IPS-15b (cell line): ENCODE results near the gene SF3B1.
"Not testable (repeated sequence)": the region's sequence is repeated elsewhere in the genome, so short reads cannot be mapped to it uniquely, and the experiment has no call there.

Experiments
- H3K27me3 ChIP-seq: one replicate; pipeline ENCODE4 v1.6.1; 2013; ENCODE audit warnings: low read length; ENCODE audit not compliant: control insufficient read depth, insufficient read depth
- H3K36me3 ChIP-seq: one replicate; pipeline ENCODE4 v1.6.1; 2013; ENCODE audit warnings: low read length; ENCODE audit not compliant: control insufficient read depth, insufficient read depth
- H3K4me1 ChIP-seq: one replicate; pipeline ENCODE4 v1.6.1; 2013; ENCODE audit warnings: mild to moderate bottlenecking, low read length; ENCODE audit not compliant: control insufficient read depth, insufficient read depth
- H3K4me3 ChIP-seq: one replicate; pipeline ENCODE4 v1.5.1; 2013; ENCODE audit warnings: low read depth, low read length
- H3K9ac ChIP-seq: one replicate; pipeline ENCODE4 v1.6.1; 2013; ENCODE audit warnings: low read depth, mild to moderate bottlenecking, low read length
- H3K9me3 ChIP-seq: one replicate; pipeline ENCODE4 v1.6.1; 2013; ENCODE audit warnings: mild to moderate bottlenecking, low read length; ENCODE audit not compliant: control insufficient read depth, insufficient read depth

Gene SF3B1

GRCh38 chr2:197453914-197454398 is 19.1 kb upstream of the SF3B1 start:
- peak overlapping the region; percentile 99 for H3K4me3 ChIP-seq
- H3K9ac ChIP-seq, result peak overlapping the region; percentile 95

GRCh38 chr2:197453123-197453913 is 18.5 kb upstream of the SF3B1 start, which contains the start of gene COQ10B:
Gene COQ10B (plus strand): TSS chr2:197453552. CDS start chr2:197453561, 9 bp downstream.
- H3K27me3 ChIP-seq, result no peaks in the 10 kb centered on the region
- no peaks in the 10 kb centered on the region for H3K9me3 ChIP-seq
- H3K4me3 ChIP-seq, result peak within 1 kb of the TSS; percentile 99
- peak within 1 kb of the TSS; percentile 95 for H3K9ac ChIP-seq
- H3K4me1 ChIP-seq, result no peaks in the 10 kb centered on the region
- H3K36me3 ChIP-seq, result no peaks in the 10 kb centered on the region

More at GRCh38 chr2:197453914-197454398, 19.1 kb upstream of the SF3B1 start:
- Histone ChIP-seq H3K27me3 (no peaks in the 10 kb centered on the region), H3K36me3 (no peaks in the 10 kb centered on the region), H3K9me3 (no peaks in the 10 kb centered on the region), H3K4me1 (no peaks in the 10 kb centered on the region)

GRCh38 chr2:197452754-197453122 is 17.9 kb upstream of the SF3B1 start:
- peak overlapping the region; percentile 61 for H3K4me3 ChIP-seq
- H3K4me1 ChIP-seq, result no peaks in the 10 kb centered on the region
- H3K9ac ChIP-seq, result no peak overlapping the region
- H3K9me3 ChIP-seq, result no peaks in the 10 kb centered on the region
- no peaks in the 10 kb centered on the region for H3K36me3 ChIP-seq
- no peaks in the 10 kb centered on the region for H3K27me3 ChIP-seq

DNA sequence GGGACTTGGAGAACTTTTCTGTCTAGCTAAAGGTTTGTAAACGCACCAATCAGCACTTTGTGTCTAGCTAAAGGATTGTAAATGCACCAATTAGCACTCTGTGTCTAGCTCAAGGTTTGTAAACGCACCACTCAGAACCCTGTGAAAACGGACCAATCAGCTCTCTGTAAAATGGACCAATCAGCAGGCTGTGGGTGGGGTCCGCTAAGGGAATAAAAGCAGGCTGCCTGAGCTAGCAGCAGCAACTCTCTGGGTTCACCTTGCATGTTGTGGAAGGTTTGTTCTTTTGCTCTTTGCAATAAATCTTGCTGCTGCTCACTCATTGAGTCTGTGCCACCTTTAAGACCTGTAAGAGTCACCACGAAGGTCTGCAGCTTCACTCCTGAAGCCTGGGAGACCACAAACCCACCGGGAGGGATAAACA is 16.1 kb upstream of the SF3B1 start:
- not testable (repeated sequence) for H3K9ac ChIP-seq

GRCh38 chr2:197450465-197450864 is 15.6 kb upstream of the SF3B1 start:
- no peak overlapping the region for H3K9ac ChIP-seq
- no peaks in the 10 kb centered on the region for H3K36me3 ChIP-seq
- no peaks in the 10 kb centered on the region for H3K4me1 ChIP-seq
- H3K4me3 ChIP-seq, result no peak overlapping the region
- H3K27me3 ChIP-seq, result no peaks in the 10 kb centered on the region
- no peaks in the 10 kb centered on the region for H3K9me3 ChIP-seq

More for the DNA sequence above, 16.1 kb upstream of the SF3B1 start:
- H3K36me3 ChIP-seq, H3K4me1 ChIP-seq, H3K27me3 ChIP-seq, H3K4me3 ChIP-seq, H3K9me3 ChIP-seq: not testable (repeated sequence)

GRCh38 chr2:197446844-197447243 is 12.0 kb upstream of the SF3B1 start:
- no peak overlapping the region for H3K4me3 ChIP-seq
- no peaks in the 10 kb centered on the region for H3K9me3 ChIP-seq
- no peak overlapping the region for H3K9ac ChIP-seq
- no peaks in the 10 kb centered on the region for H3K27me3 ChIP-seq
- no peaks in the 10 kb centered on the region for H3K36me3 ChIP-seq
- H3K4me1 ChIP-seq, result no peaks in the 10 kb centered on the region

DNA sequence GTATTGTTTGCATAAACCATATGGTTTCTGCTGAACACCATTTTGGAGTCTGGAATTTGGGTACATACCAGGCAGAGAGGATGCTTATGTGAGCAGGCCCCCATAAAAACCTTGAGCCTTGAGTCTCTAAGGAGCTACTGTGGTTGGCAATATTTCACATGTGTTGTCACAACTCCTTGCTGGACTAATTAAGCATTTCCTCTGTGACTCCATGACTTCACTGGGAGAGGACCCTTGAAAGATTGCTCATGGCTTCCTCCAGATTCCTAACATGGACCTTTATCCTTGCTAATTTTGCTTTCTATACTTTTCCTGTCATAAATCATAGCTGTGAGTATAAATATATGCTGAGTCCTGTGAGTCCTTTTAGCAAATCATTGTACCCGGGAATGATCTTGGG is 10.9 kb upstream of the SF3B1 start:
- H3K9ac ChIP-seq, result no peak overlapping the region
- H3K36me3 ChIP-seq, result no peaks in the 10 kb centered on the region

DNA sequence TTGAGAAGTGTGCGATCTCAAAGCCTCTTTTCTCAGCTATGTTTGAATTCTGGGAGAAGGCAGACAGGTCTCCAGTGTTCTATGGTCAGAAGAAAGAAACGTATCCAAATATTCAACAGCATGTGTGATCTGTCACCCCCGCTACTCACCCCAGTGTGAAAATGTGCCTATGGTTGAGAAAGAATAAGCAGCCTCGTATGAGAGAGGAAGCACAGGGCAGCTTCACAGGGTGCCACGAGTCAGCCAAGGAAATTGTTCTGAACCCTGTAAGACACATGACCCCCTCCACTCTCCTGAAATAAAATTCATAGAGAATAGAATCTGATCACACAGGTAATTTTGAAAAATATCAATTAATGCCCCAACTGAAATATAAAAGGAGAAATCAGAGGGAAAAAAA is 8.0 kb upstream of the SF3B1 start:
- no peaks in the 10 kb centered on the region for H3K9me3 ChIP-seq
- no peaks in the 10 kb centered on the region for H3K36me3 ChIP-seq
- no peaks in the 10 kb centered on the region for H3K4me1 ChIP-seq
- no peak overlapping the region for H3K9ac ChIP-seq
- no peaks in the 10 kb centered on the region for H3K27me3 ChIP-seq
- H3K4me3 ChIP-seq, result no peak overlapping the region

More for the DNA sequence above, 10.9 kb upstream of the SF3B1 start:
- no peaks in the 10 kb centered on the region for H3K27me3 ChIP-seq
- H3K9me3 ChIP-seq, result no peaks in the 10 kb centered on the region
- no peaks in the 10 kb centered on the region for H3K4me1 ChIP-seq
- H3K4me3 ChIP-seq, result no peak overlapping the region

- no peak overlapping the region for H3K9ac ChIP-seq
- H3K4me1 ChIP-seq, result peaks cover 3% of the 10 kb centered on the region
- no peak overlapping the region for H3K4me3 ChIP-seq
- H3K9me3 ChIP-seq, result no peaks in the 10 kb centered on the region
- no peaks in the 10 kb centered on the region for H3K36me3 ChIP-seq
- no peaks in the 10 kb centered on the region for H3K27me3 ChIP-seq
These were observed 2.6 kb upstream of the SF3B1 start for GRCh38 chr2:197437380-197437779.

- Histone ChIP-seq H3K27me3 (no peaks in the 10 kb centered on the region), H3K9me3 (no peaks in the 10 kb centered on the region), H3K9ac (peak overlapping the region; percentile 92), H3K36me3 (no peaks in the 10 kb centered on the region), H3K4me3 (peak overlapping the region; percentile 95), H3K4me1 (peaks cover 3% of the 10 kb centered on the region)
These were observed 981 bp upstream of the SF3B1 start for GRCh38 chr2:197435598-197436420.

DNA sequence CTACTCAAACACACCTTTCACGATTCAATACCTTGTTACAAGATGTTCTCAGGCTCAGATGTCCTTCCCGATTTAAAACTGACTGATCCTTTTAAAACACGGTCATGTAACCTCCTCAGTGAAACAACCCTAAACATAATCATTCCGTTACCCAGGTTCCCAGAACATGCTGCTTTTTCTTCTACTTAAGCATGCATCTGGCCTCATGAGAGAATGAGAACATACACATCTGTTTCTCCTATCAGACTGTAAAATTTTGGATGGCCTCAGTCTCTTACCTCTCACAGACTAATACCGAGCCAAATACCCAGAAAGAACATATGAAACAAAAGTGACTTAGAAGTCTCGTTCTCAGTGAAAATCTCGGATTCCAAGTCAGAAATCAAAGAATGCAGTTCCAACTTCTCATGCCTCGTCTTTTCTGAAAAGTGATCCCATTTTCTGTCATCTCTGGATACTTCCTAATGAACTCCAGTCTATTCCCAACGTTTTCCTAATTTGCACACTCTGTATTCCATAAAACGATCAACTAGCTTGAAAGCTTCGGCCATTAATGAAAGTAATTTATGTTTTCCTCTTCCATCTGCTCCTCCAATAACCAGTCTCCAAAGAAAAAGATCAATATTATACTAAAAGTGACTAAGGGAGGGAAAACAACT is 919 bp downstream of the SF3B1 start:
- Histone ChIP-seq H3K4me1 (peaks cover 3% of the 10 kb centered on the region), H3K4me3 (peak overlapping the region; percentile 95), H3K27me3 (no peaks in the 10 kb centered on the region)

More for the DNA sequence above, 919 bp downstream of the SF3B1 start:
- Histone ChIP-seq H3K9me3 (no peaks in the 10 kb centered on the region), H3K36me3 (no peaks in the 10 kb centered on the region), H3K9ac (peak overlapping the region; percentile 99)
